RWPE2 (cell line): ENCODE results near the gene KCNK7.

Source experiments
- ATAC-seq: fragments of 200-7000 bp; cut with Tn5 transposase; 3 replicates; pipeline ENCODE4 v1.9.1; 2021; ENCODE audit warnings: low read depth
- DNase-seq: peaks from one replicate; pipeline ENCODE4 v3.0.0-alpha.2; 2020; ENCODE audit warnings: low spot score
- H3K27ac ChIP-seq: fragments of 450-650 bp; 2 replicates; pipeline ENCODE4 v1.5.1; 2017; ENCODE audit warnings: mild to moderate bottlenecking; ENCODE audit not compliant: poor library complexity, severe bottlenecking
- H3K27me3 ChIP-seq: fragments of 250-450 bp; sonication (Bioruptor Pico); 2 replicates; pipeline ENCODE4 v1.5.1; 2021; ENCODE audit warnings: mild to moderate bottlenecking, moderate library complexity; ENCODE audit not compliant: insufficient read depth, poor library complexity, severe bottlenecking
- H3K36me3 ChIP-seq: fragments of 250-450 bp; sonication (Bioruptor Pico); 2 replicates; pipeline ENCODE4 v1.5.1; 2020; ENCODE audit warnings: low read depth, mild to moderate bottlenecking, moderate library complexity
- H3K4me1 ChIP-seq: fragments of 250-450 bp; sonication (Bioruptor Pico); 2 replicates; pipeline ENCODE4 v1.5.1; 2021; ENCODE audit warnings: mild to moderate bottlenecking, moderate library complexity; ENCODE audit not compliant: insufficient read depth, poor library complexity, severe bottlenecking
- H3K4me3 ChIP-seq: fragments of 250-450 bp; sonication (Bioruptor Pico); 2 replicates; pipeline ENCODE4 v1.5.1; 2021; ENCODE audit warnings: mild to moderate bottlenecking, moderate library complexity; ENCODE audit not compliant: severe bottlenecking
- H3K9me3 ChIP-seq: fragments of 250-450 bp; sonication (Bioruptor Pico); 2 replicates; pipeline ENCODE4 v1.5.1; 2021; ENCODE audit warnings: mild to moderate bottlenecking, moderate library complexity; ENCODE audit not compliant: severe bottlenecking
- CTCF ChIP-seq: fragments of 450-650 bp; IDR thresholded peaks from one replicate; pipeline ENCODE4 v1.5.1; 2017; ENCODE audit warnings: mild to moderate bottlenecking, moderate library complexity; ENCODE audit not compliant: poor library complexity, severe bottlenecking

The KCNK7 gene

GRCh38 chr11:65615229-65615949 lies 19.8 kb upstream of the KCNK7 start, which contains the start of gene PCNX3:
Gene PCNX3, plus strand, starts transcription at chr11:65615776. Its CDS starts 536 bp downstream, at chr11:65616312.
- DNase-seq (peak; percentile 100), ATAC-seq (peak; percentile 81)
- Histone ChIP-seq H3K27ac (peak within 1 kb of the TSS; percentile 81), H3K9me3 (no peaks in the 10 kb centered on the region), H3K27me3 (no peaks in the 10 kb centered on the region), H3K4me3 (peak within 1 kb of the TSS; percentile 66), H3K36me3 (peaks cover 22% of the 10 kb centered on the region), H3K4me1 (no peaks in the 10 kb centered on the region)
- no peak for TF ChIP-seq CTCF

GRCh38 chr11:65613091-65613928 lies 17.7 kb upstream of the KCNK7 start:
- peaks cover 5% of the 10 kb centered on the region; the same call in 1 of the 2 replicates for H3K36me3 ChIP-seq
- TF ChIP-seq CTCF: no peak
- peak overlapping the region; percentile 54 for H3K4me3 ChIP-seq
- ATAC-seq (peak; percentile 0; the same call in 2 of the 3 replicates), DNase-seq (no peak)
- no peaks in the 10 kb centered on the region for H3K27me3 ChIP-seq
- H3K27ac ChIP-seq: peak overlapping the region; percentile 81
- no peaks in the 10 kb centered on the region for H3K9me3 ChIP-seq
- H3K4me1 ChIP-seq: no peaks in the 10 kb centered on the region

- Histone ChIP-seq H3K27ac (peak overlapping the region; percentile 81), H3K9me3 (no peaks in the 10 kb centered on the region), H3K36me3 (0 out of 2 replicates have a peak, but pooled peaks cover 4% of the 10 kb centered on the region), H3K4me3 (peak overlapping the region; percentile 54), H3K4me1 (no peaks in the 10 kb centered on the region), H3K27me3 (no peaks in the 10 kb centered on the region)
- DNase-seq (no peak), ATAC-seq (no peak)
- no peak for TF ChIP-seq CTCF
These were observed 17.1 kb upstream of the KCNK7 start for GRCh38 chr11:65612691-65613090.

GRCh38 chr11:65611758-65612603 lies 16.4 kb upstream of the KCNK7 start:
- H3K9me3 ChIP-seq: no peaks in the 10 kb centered on the region
- H3K27me3 ChIP-seq: no peaks in the 10 kb centered on the region
- no peak overlapping the region for H3K27ac ChIP-seq
- no peak overlapping the region for H3K4me3 ChIP-seq
- ATAC-seq: no peak
- DNase-seq: no peak
- no peaks in the 10 kb centered on the region for H3K4me1 ChIP-seq
- peaks cover 4% of the 10 kb centered on the region; the same call in 1 of the 2 replicates for H3K36me3 ChIP-seq
- TF ChIP-seq CTCF: no peak
